ENCODE data around the gene INAFM1.

DNA sequence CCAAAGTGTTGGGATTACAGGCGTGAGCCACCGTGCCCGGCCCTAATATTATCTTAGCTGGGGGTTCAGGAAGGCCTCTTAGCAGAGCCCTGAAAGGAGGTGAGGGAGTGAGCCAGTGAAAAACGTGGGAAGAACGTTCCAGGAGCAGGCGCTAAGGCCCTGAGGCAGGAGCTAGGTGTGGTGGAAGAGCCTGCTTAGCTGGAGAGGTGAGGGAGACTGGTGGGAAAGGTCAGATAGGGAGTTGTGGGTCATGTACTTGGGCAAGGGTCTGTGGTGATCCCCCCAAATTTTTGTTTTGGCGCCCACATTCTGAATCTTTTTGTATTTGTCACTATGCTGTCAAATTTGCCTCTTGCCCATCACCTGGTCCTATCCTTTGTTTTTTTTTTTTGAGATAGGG lies 5.1 kb upstream of the INAFM1 start:
- TF ChIP-seq EP300 (IDR thresholded peaks at IDR 0.05; ENCODE audit: borderline replicate concordance) (no peak), RAD21 (IDR thresholded peaks at IDR 0.05; ENCODE audit: low read depth) (no peak), FOXM1 (IDR thresholded peaks at IDR 0.05; ENCODE audit: borderline replicate concordance, low read depth) (no peak)
- TF ChIP-seq, protein P1, sequence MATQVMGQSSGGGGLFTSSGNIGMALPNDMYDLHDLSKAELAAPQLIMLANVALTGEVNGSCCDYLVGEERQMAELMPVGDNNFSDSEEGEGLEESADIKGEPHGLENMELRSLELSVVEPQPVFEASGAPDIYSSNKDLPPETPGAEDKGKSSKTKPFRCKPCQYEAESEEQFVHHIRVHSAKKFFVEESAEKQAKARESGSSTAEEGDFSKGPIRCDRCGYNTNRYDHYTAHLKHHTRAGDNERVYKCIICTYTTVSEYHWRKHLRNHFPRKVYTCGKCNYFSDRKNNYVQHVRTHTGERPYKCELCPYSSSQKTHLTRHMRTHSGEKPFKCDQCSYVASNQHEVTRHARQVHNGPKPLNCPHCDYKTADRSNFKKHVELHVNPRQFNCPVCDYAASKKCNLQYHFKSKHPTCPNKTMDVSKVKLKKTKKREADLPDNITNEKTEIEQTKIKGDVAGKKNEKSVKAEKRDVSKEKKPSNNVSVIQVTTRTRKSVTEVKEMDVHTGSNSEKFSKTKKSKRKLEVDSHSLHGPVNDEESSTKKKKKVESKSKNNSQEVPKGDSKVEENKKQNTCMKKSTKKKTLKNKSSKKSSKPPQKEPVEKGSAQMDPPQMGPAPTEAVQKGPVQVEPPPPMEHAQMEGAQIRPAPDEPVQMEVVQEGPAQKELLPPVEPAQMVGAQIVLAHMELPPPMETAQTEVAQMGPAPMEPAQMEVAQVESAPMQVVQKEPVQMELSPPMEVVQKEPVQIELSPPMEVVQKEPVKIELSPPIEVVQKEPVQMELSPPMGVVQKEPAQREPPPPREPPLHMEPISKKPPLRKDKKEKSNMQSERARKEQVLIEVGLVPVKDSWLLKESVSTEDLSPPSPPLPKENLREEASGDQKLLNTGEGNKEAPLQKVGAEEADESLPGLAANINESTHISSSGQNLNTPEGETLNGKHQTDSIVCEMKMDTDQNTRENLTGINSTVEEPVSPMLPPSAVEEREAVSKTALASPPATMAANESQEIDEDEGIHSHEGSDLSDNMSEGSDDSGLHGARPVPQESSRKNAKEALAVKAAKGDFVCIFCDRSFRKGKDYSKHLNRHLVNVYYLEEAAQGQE (IDR thresholded peaks at IDR 0.05; ENCODE audit: low read depth), result no peak

All from Ishikawa (cell line).